ENCODE data around the gene CCNDBP1. TPM values are rescaled to one million over a fixed set of nuclear protein-coding genes. Genes with fewer than 3 reads are reported as not detected.

The CCNDBP1 gene
- total and polyA plus RNA-seq, 8 donors, result 47.5 to 64.5 (median 55.9) TPM

- DNase-seq (no peak), ATAC-seq (no peak)
- H3K27me3 ChIP-seq, result peaks cover 0 to 8% of the 10 kb centered on the region in 2 donors
- no peak for TF ChIP-seq CTCF (IDR thresholded peaks at IDR 0.05)
- no peak overlapping the region for H3K27ac ChIP-seq
- no peaks in the 10 kb centered on the region for H3K4me1 ChIP-seq
- intact Hi-C loops (cut with DNase I), result no loop called here
- H3K36me3 ChIP-seq, result no peaks in the 10 kb centered on the region
- H3K9me3 ChIP-seq, result no peaks in the 10 kb centered on the region
- H3K4me3 ChIP-seq, result no peak overlapping the region
These were observed 29.5 kb downstream of the CCNDBP1 start for GRCh38 chr15:43214592-43215295.

- Histone ChIP-seq H3K36me3 (no peaks in the 10 kb centered on the region), H3K27ac (no peak overlapping the region), H3K4me3 (no peak overlapping the region), H3K4me1 (no peaks in the 10 kb centered on the region), H3K9me3 (no peaks in the 10 kb centered on the region), H3K27me3 (no peaks in the 10 kb centered on the region)
- intact Hi-C loops (cut with DNase I), result no loop called here
- DNase-seq, result no peak
- TF ChIP-seq CTCF (IDR thresholded peaks at IDR 0.05), result no peak
- no peak for ATAC-seq
These were observed 30.8 kb downstream of the CCNDBP1 start for GRCh38 chr15:43215961-43216360.

GRCh38 chr15:43218908-43219706 is 33.9 kb downstream of the CCNDBP1 start:
- DNase-seq (peak in 1 of 4 donors; percentile 21), ATAC-seq (no peak)
- no peaks in the 10 kb centered on the region for H3K4me1 ChIP-seq
- no peak overlapping the region for H3K27ac ChIP-seq
- H3K4me3 ChIP-seq, result no peak overlapping the region
- intact Hi-C loops (cut with DNase I), result no loop called here
- no peaks in the 10 kb centered on the region for H3K9me3 ChIP-seq
- H3K27me3 ChIP-seq, result no peaks in the 10 kb centered on the region
- no peak for TF ChIP-seq CTCF (IDR thresholded peaks at IDR 0.05)
- no peaks in the 10 kb centered on the region for H3K36me3 ChIP-seq

- H3K4me3 ChIP-seq, result no peak overlapping the region
- ATAC-seq (no peak), DNase-seq (no peak)
- intact Hi-C loops (cut with DNase I), result loop anchor here in 1 of 2 donors (10.0 kb wide), 1 partner anchor 55 kb away; no protein-coding TSS in a partner anchor
- no peaks in the 10 kb centered on the region for H3K9me3 ChIP-seq
- H3K27me3 ChIP-seq, result no peaks in the 10 kb centered on the region
- no peaks in the 10 kb centered on the region for H3K4me1 ChIP-seq
- no peak for TF ChIP-seq CTCF (IDR thresholded peaks at IDR 0.05)
- no peak overlapping the region for H3K27ac ChIP-seq
- H3K36me3 ChIP-seq, result no peaks in the 10 kb centered on the region
These were observed 35.0 kb downstream of the CCNDBP1 start for GRCh38 chr15:43219929-43220928.
